Measurements from ENCODE around the gene ABCB8. TPM values are rescaled to one million over a fixed set of nuclear protein-coding genes. Genes with fewer than 3 reads are reported as not detected.

Gene ABCB8
- total RNA-seq, 2 experiments from 2014 or later: 51.2 to 53.3 TPM

- ChIA-PET POLR2A (interaction anchor here (1.7 to 3.2 kb wide), 2 partner anchors 56 to 70 kb away, joined by 6 to 11 read pairs; partner anchors contain the start of gene ABCB8), CTCF (interaction anchor here (0.7 to 1.4 kb wide), 2 partner anchors 27 to 65 kb away, joined by 3 read pairs; no protein-coding TSS in a partner anchor)
- Mint-ChIP-seq H3K4me3 (peak overlapping the region; percentile 88), H3K36me3 (ENCODE audit: low read depth) (peaks cover 11% of the 10 kb centered on the region), H3K9me3 (no peaks in the 10 kb centered on the region), H3K27me3 (peaks cover 10% of the 10 kb centered on the region), H3K27ac (no peak overlapping the region), H3K4me1 (peaks cover 45% of the 10 kb centered on the region)
- no peak for DNase-seq
These were observed 55.5 kb downstream of the ABCB8 start for GRCh38 chr7:151083824-151084160.

- CTCF ChIA-PET: interaction anchor here (0.5 to 1.7 kb wide), 5 partner anchors 10 to 219 kb away, joined by 3 to 5 read pairs (median 4); no protein-coding TSS in a partner anchor
- POLR2A ChIA-PET: interaction anchor here (0.9 to 3.2 kb wide), 5 partner anchors 27 to 71 kb away, joined by 3 to 11 read pairs (median 3); partner anchors contain the start of gene ABCB8
- no peak for DNase-seq
- H3K27me3 Mint-ChIP-seq: peaks cover 10% of the 10 kb centered on the region
- H3K4me3 Mint-ChIP-seq: peak overlapping the region; percentile 83
- peaks cover 39% of the 10 kb centered on the region for H3K4me1 Mint-ChIP-seq
- H3K36me3 Mint-ChIP-seq (ENCODE audit: low read depth): peaks cover 4% of the 10 kb centered on the region
- H3K27ac Mint-ChIP-seq: no peak overlapping the region
- H3K9me3 Mint-ChIP-seq: no peaks in the 10 kb centered on the region
These were observed 57.1 kb downstream of the ABCB8 start for GRCh38 chr7:151085329-151085690.

- Mint-ChIP-seq H3K27ac (peak within 1 kb of the TSS; percentile 69), H3K4me3 (peak within 1 kb of the TSS; percentile 89), H3K4me1 (peaks cover 39% of the 10 kb centered on the region), H3K36me3 (ENCODE audit: low read depth) (peaks cover 4% of the 10 kb centered on the region), H3K9me3 (no peaks in the 10 kb centered on the region), H3K27me3 (peaks cover 10% of the 10 kb centered on the region)
- ChIA-PET CTCF (interaction anchor here (0.5 to 1.7 kb wide), 5 partner anchors 9 to 218 kb away, joined by 3 to 5 read pairs (median 4); partner anchors contain the start of gene ABCB8), POLR2A (interaction anchor here (0.9 to 1.2 kb wide), 3 partner anchors 49 to 72 kb away, joined by 3 to 5 read pairs (median 3); no protein-coding TSS in a partner anchor)
- DNase-seq: peak; percentile 63
These were observed 57.7 kb downstream of the ABCB8 start, which contains the start of gene AGAP3 for GRCh38 chr7:151085691-151086620. AGAP3 (plus strand) TSS chr7:151086475; CDS start chr7:151086742, 267 bp downstream.

- ChIA-PET CTCF (interaction anchor here (0.9 kb wide), 1 partner anchor 59 kb away, joined by 3 read pairs; the partner anchor contains the start of gene ABCB8), POLR2A (no interaction called here)
- H3K9me3 Mint-ChIP-seq: no peaks in the 10 kb centered on the region
- H3K4me1 Mint-ChIP-seq: peaks cover 45% of the 10 kb centered on the region
- H3K27me3 Mint-ChIP-seq: peaks cover 10% of the 10 kb centered on the region
- DNase-seq: peak; percentile 47
- H3K27ac Mint-ChIP-seq: peak overlapping the region; percentile 69
- peaks cover 4% of the 10 kb centered on the region for H3K36me3 Mint-ChIP-seq (ENCODE audit: low read depth)
- H3K4me3 Mint-ChIP-seq: peak overlapping the region; percentile 89
These were observed 58.6 kb downstream of the ABCB8 start for GRCh38 chr7:151086802-151087244.

GRCh38 chr7:151087245-151088018, 59.2 kb downstream of the ABCB8 start:
- no peaks in the 10 kb centered on the region for H3K9me3 Mint-ChIP-seq
- H3K27me3 Mint-ChIP-seq: peaks cover 10% of the 10 kb centered on the region
- H3K4me1 Mint-ChIP-seq: peaks cover 40% of the 10 kb centered on the region
- CTCF ChIA-PET: interaction anchor here (0.9 to 1.2 kb wide), 2 partner anchors 29 to 59 kb away, joined by 3 read pairs; partner anchors contain the start of gene ABCB8
- no peak overlapping the region for H3K27ac Mint-ChIP-seq
- DNase-seq: peak; percentile 34
- H3K36me3 Mint-ChIP-seq (ENCODE audit: low read depth): peaks cover 4% of the 10 kb centered on the region
- POLR2A ChIA-PET: interaction anchor here (1.0 to 2.5 kb wide), 2 partner anchors 59 to 145 kb away, joined by 3 to 7 read pairs; partner anchors contain the start of gene ABCB8
- peak overlapping the region; percentile 89 for H3K4me3 Mint-ChIP-seq

- H3K27ac Mint-ChIP-seq: no peak overlapping the region
- no peaks in the 10 kb centered on the region for H3K9me3 Mint-ChIP-seq
- H3K36me3 Mint-ChIP-seq (ENCODE audit: low read depth): no peaks in the 10 kb centered on the region
- ChIA-PET CTCF (interaction anchor here (1.1 to 1.2 kb wide), 2 partner anchors 30 to 70 kb away, joined by 3 to 4 read pairs; no protein-coding TSS in a partner anchor), POLR2A (interaction anchor here (0.9 to 2.5 kb wide), 3 partner anchors 60 to 766 kb away, joined by 3 to 7 read pairs (median 3); partner anchors contain the start of gene ABCB8)
- peaks cover 36% of the 10 kb centered on the region for H3K4me1 Mint-ChIP-seq
- H3K27me3 Mint-ChIP-seq: peaks cover 10% of the 10 kb centered on the region
- DNase-seq: no peak
- H3K4me3 Mint-ChIP-seq: peak overlapping the region; percentile 43
These were observed 60.0 kb downstream of the ABCB8 start for GRCh38 chr7:151088019-151088855.

- ChIA-PET CTCF (interaction anchor here (1.1 to 1.2 kb wide), 2 partner anchors 30 to 71 kb away, joined by 3 to 4 read pairs; no protein-coding TSS in a partner anchor), POLR2A (interaction anchor here (0.9 to 2.5 kb wide), 3 partner anchors 61 to 767 kb away, joined by 3 to 7 read pairs (median 3); partner anchors contain the start of gene ABCB8)
- Mint-ChIP-seq H3K4me1 (peaks cover 31% of the 10 kb centered on the region), H3K27me3 (peaks cover 10% of the 10 kb centered on the region), H3K4me3 (no peak overlapping the region), H3K27ac (peak overlapping the region; percentile 23), H3K9me3 (no peaks in the 10 kb centered on the region), H3K36me3 (ENCODE audit: low read depth) (no peaks in the 10 kb centered on the region)
- no peak for DNase-seq
These were observed 60.8 kb downstream of the ABCB8 start for GRCh38 chr7:151088856-151089699.

- no peaks in the 10 kb centered on the region for H3K36me3 Mint-ChIP-seq (ENCODE audit: low read depth)
- CTCF ChIA-PET: interaction anchor here (0.8 kb wide), 1 partner anchor 20 kb away, joined by 3 read pairs; no protein-coding TSS in a partner anchor
- no peak overlapping the region for H3K27ac Mint-ChIP-seq
- no peak overlapping the region for H3K4me3 Mint-ChIP-seq
- DNase-seq: no peak
- no peaks in the 10 kb centered on the region for H3K9me3 Mint-ChIP-seq
- H3K4me1 Mint-ChIP-seq: peaks cover 26% of the 10 kb centered on the region
- POLR2A ChIA-PET: interaction anchor here (2.5 kb wide), 1 partner anchor 62 kb away, joined by 7 read pairs; the partner anchor contains the start of gene ABCB8
- peaks cover 5% of the 10 kb centered on the region for H3K27me3 Mint-ChIP-seq
These were observed 61.9 kb downstream of the ABCB8 start for GRCh38 chr7:151089893-151090730.

- Mint-ChIP-seq H3K27ac (no peak overlapping the region), H3K4me1 (peaks cover 20% of the 10 kb centered on the region), H3K4me3 (no peak overlapping the region), H3K9me3 (no peaks in the 10 kb centered on the region), H3K27me3 (no peaks in the 10 kb centered on the region), H3K36me3 (ENCODE audit: low read depth) (no peaks in the 10 kb centered on the region)
- ChIA-PET CTCF (interaction anchor here (0.8 to 1.0 kb wide), 2 partner anchors 20 to 220 kb away, joined by 3 read pairs; no protein-coding TSS in a partner anchor), POLR2A (no interaction called here)
- DNase-seq: no peak
These were observed 62.8 kb downstream of the ABCB8 start for GRCh38 chr7:151091003-151091402.

GRCh38 chr7:151091431-151091830, 63.2 kb downstream of the ABCB8 start:
- Mint-ChIP-seq H3K4me1 (peaks cover 22% of the 10 kb centered on the region), H3K27ac (no peak overlapping the region), H3K36me3 (ENCODE audit: low read depth) (no peaks in the 10 kb centered on the region), H3K4me3 (peak overlapping the region; percentile 1), H3K9me3 (no peaks in the 10 kb centered on the region), H3K27me3 (no peaks in the 10 kb centered on the region)
- ChIA-PET POLR2A (no interaction called here), CTCF (interaction anchor here (0.7 to 1.0 kb wide), 3 partner anchors 19 to 220 kb away, joined by 3 to 6 read pairs (median 3); no protein-coding TSS in a partner anchor)
- peak; percentile 47 for DNase-seq

Data from activated CD4-positive, alpha-beta memory T cell treated with anti-CD3 and anti-CD28 coated beads, Interleukin-2, amount 10 ng/mL, durations not matched to agents 7 days and 5 days (primary cell).